Fibroblast of lung (primary cell): ENCODE data around the gene SLC6A13. TPM values are rescaled to one million over a fixed set of nuclear protein-coding genes. Genes with fewer than 3 reads are reported as not detected.

ENCODE experiments used
- DNase-seq, 2 donors: peaks; one replicate each; pipeline versions ENCODE4 v3.0.0 to v3.0.0-alpha.2; 2010; ENCODE audit warnings: low read depth in 2 of 2
- H2AFZ ChIP-seq: 2 replicates; pipeline ENCODE4 v1.5.1; 2012; ENCODE audit warnings: low read length, control low read depth, inconsistent platforms
- H3K27ac ChIP-seq: 2 replicates; pipeline ENCODE4 v1.5.1; 2011; ENCODE audit warnings: low read length, control low read depth; ENCODE audit not compliant: insufficient read depth
- H3K27me3 ChIP-seq: 2 replicates; pipeline ENCODE4 v1.5.1; 2011; ENCODE audit warnings: mild to moderate bottlenecking, low read length; ENCODE audit not compliant: control insufficient read depth, insufficient read depth
- H3K36me3 ChIP-seq: 2 replicates; pipeline ENCODE4 v1.5.1; 2011; ENCODE audit warnings: low read length; ENCODE audit not compliant: control insufficient read depth, insufficient read depth
- H3K4me1 ChIP-seq: 2 replicates; pipeline ENCODE4 v1.5.1; 2011; ENCODE audit warnings: low read length; ENCODE audit not compliant: control insufficient read depth, insufficient read depth; ENCODE audit errors: extremely low read depth
- H3K4me2 ChIP-seq: 2 replicates; pipeline ENCODE4 v1.5.1; 2011; ENCODE audit warnings: low read length, control low read depth; ENCODE audit not compliant: insufficient read depth; ENCODE audit errors: extremely low read depth
- H3K4me3 ChIP-seq, 4 experiments: fragments of 200-600 bp in 1 of 4; sonication (generic) in 1 of 4; replicated peaks in 1 of 4; 2 replicates each; pipeline ENCODE4 v1.5.1; 2011 to 2016; ENCODE audit warnings: low read length in 4 of 4, low read depth in 3 of 4, mild to moderate bottlenecking in 3 of 4, control low read depth in 2 of 4, inconsistent platforms in 1 of 4, mixed read lengths in 1 of 4; ENCODE audit not compliant: insufficient read depth in 1 of 4; ENCODE audit errors: control extremely low read depth in 1 of 4
- H3K79me2 ChIP-seq: 2 replicates; pipeline ENCODE4 v1.5.1; 2012; ENCODE audit warnings: mild to moderate bottlenecking, low read length, inconsistent platforms; ENCODE audit not compliant: control insufficient read depth, insufficient read depth
- H3K9ac ChIP-seq: 2 replicates; pipeline ENCODE4 v1.5.1; 2011; ENCODE audit warnings: mild to moderate bottlenecking, low read length, control low read depth; ENCODE audit not compliant: insufficient read depth
- H3K9me3 ChIP-seq: 2 replicates; pipeline ENCODE4 v1.5.1; 2012; ENCODE audit warnings: low read depth, low read length; ENCODE audit not compliant: control insufficient read depth, insufficient read depth
- H4K20me1 ChIP-seq: 2 replicates; pipeline ENCODE4 v1.5.1; 2011; ENCODE audit warnings: low read length; ENCODE audit not compliant: control insufficient read depth, insufficient read depth; ENCODE audit errors: extremely low read depth
- CTCF ChIP-seq, 2 donors: IDR thresholded peaks in 1 of 2; conservative IDR thresholded peaks in 1 of 2; 1 replicate in 1 of 2; 2 replicates in 1 of 2; pipeline ENCODE4 v1.5.1; 2011 to 2012; ENCODE audit warnings: low read length in 2 of 2, control low read depth in 1 of 2, inconsistent platforms in 1 of 2, low read depth in 1 of 2, mild to moderate bottlenecking in 1 of 2
- EZH2 ChIP-seq: IDR thresholded peaks from 2 replicates; pipeline ENCODE4 v1.5.1; 2012; ENCODE audit warnings: low read length, control low read depth, mild to moderate bottlenecking; ENCODE audit errors: missing control alignments
- polyA plus RNA-seq, 2 donors: library from polyadenylated mRNA; depleted of rRNA in 1 of 2; stranded (reverse) in 1 of 2; unstranded in 1 of 2; fragments of >200 nt; gene quantifications; 2 replicates each; pipeline ENCODE4 v1.2.1, GENCODE V29; 2011 to 2012; ENCODE audit warnings: missing spikeins in 1 of 2
- total RNA-seq: library from RNA; depleted of rRNA; stranded (reverse); fragments of >200 nt; gene quantifications from 2 replicates; pipeline ENCODE4 v1.2.1, GENCODE V29; 2014

Gene SLC6A13
- total and polyA plus RNA-seq, 2 donors (not counting 1 experiment from before 2014, with no cell fraction given) = not detected

GRCh38 chr12:197347-197746 lies 65.3 kb downstream of the SLC6A13 start:
- Histone ChIP-seq H3K9me3 (no peaks in the 10 kb centered on the region), H3K4me3 (no peak overlapping the region), H4K20me1 (no peaks in the 10 kb centered on the region), H3K27ac (no peak overlapping the region), H3K36me3 (no peaks in the 10 kb centered on the region), H3K4me1 (no peaks in the 10 kb centered on the region), H3K27me3 (peaks cover 27% of the 10 kb centered on the region), H3K79me2 (no peaks in the 10 kb centered on the region), H2AFZ (no peak overlapping the region), H3K9ac (no peak overlapping the region), H3K4me2 (no peak overlapping the region)
- TF ChIP-seq EZH2 (no peak), CTCF (conservative IDR thresholded peaks at IDR 0.05 in 1 of 2, IDR thresholded peaks at IDR 0.05 in 1 of 2; ENCODE audit: low read depth in 1 of 2, low read length in 2 of 2) (no peak)
- no peak for DNase-seq

- no peaks in the 10 kb centered on the region for H4K20me1 ChIP-seq
- H3K4me1 ChIP-seq = no peaks in the 10 kb centered on the region
- no peaks in the 10 kb centered on the region for H3K79me2 ChIP-seq
- no peaks in the 10 kb centered on the region for H3K36me3 ChIP-seq
- H3K4me2 ChIP-seq = no peak overlapping the region
- H3K9me3 ChIP-seq = no peaks in the 10 kb centered on the region
- H2AFZ ChIP-seq = no peak overlapping the region
- TF ChIP-seq CTCF (conservative IDR thresholded peaks at IDR 0.05 in 1 of 2, IDR thresholded peaks at IDR 0.05 in 1 of 2; ENCODE audit: low read depth in 1 of 2, low read length in 2 of 2) = no peak
- TF ChIP-seq EZH2 = no peak
- no peak for DNase-seq
- no peak overlapping the region for H3K9ac ChIP-seq
- H3K4me3 ChIP-seq = no peak overlapping the region
- H3K27me3 ChIP-seq = peaks cover 21% of the 10 kb centered on the region
- H3K27ac ChIP-seq = no peak overlapping the region
Measured at GRCh38 chr12:196436-196835, 66.2 kb downstream of the SLC6A13 start.

GRCh38 chr12:195951-196350 lies 66.7 kb downstream of the SLC6A13 start:
- Histone ChIP-seq H4K20me1 (no peaks in the 10 kb centered on the region), H3K4me3 (no peak overlapping the region), H3K9me3 (no peaks in the 10 kb centered on the region), H3K27ac (no peak overlapping the region), H3K9ac (no peak overlapping the region), H3K4me2 (no peak overlapping the region), H3K27me3 (peaks cover 17% of the 10 kb centered on the region), H2AFZ (no peak overlapping the region), H3K4me1 (no peaks in the 10 kb centered on the region), H3K36me3 (no peaks in the 10 kb centered on the region), H3K79me2 (no peaks in the 10 kb centered on the region)
- no peak for DNase-seq
- TF ChIP-seq CTCF (conservative IDR thresholded peaks at IDR 0.05 in 1 of 2, IDR thresholded peaks at IDR 0.05 in 1 of 2; ENCODE audit: low read depth in 1 of 2, low read length in 2 of 2) (no peak), EZH2 (no peak)
